GM12801 (cell line): ENCODE measurements around the gene KCNQ1.

Experiments used
- CTCF ChIP-seq: IDR thresholded peaks from one replicate; pipeline ENCODE4 v1.5.1; 2011; ENCODE audit warnings: control low read depth; ENCODE audit not compliant: insufficient read length; ENCODE audit errors: extremely low read depth

Gene KCNQ1

DNA sequence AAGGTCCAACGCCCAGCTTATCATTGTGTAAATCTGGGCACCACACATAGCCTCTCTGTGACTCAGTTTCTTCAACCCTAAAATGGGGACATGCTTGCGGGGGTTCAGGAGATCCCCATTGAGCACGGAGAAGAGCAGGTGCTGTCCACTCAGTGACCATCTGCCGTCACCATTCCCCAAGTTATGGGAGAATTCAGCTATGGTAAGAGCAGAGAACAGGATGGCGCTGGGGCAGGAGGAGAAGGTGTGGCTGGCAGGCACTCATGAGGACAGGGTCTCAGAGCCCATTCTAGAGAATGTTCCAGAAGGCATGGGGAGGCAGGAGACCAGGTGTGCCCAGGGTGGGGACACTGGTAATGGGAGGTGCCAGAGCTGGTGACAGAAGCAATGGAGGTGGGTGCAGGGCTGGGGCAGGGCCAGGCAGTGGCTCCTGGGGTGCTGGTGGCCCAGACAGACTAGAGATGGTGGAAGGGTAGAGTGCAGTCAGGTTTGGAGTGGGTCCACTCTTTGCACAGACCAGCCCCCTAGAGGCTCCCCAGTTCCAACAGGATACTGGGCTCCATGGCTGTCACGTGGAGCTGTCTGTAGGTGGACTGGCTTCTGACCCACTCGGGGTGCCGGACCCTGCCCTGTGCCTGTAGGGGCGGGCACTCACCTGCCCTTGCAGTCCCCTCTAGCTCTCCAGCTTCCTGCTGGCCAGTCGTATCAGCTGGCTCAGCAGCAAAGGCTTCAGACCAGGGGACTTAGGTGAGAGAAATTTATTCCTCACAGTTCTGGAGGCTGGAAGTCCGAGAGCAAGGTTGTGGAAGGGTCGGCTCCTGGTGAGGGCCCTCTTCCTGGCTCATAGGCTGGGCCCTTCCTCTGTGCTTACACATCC lies 356.1 kb downstream of the KCNQ1 start:
- no peak for TF ChIP-seq CTCF

DNA sequence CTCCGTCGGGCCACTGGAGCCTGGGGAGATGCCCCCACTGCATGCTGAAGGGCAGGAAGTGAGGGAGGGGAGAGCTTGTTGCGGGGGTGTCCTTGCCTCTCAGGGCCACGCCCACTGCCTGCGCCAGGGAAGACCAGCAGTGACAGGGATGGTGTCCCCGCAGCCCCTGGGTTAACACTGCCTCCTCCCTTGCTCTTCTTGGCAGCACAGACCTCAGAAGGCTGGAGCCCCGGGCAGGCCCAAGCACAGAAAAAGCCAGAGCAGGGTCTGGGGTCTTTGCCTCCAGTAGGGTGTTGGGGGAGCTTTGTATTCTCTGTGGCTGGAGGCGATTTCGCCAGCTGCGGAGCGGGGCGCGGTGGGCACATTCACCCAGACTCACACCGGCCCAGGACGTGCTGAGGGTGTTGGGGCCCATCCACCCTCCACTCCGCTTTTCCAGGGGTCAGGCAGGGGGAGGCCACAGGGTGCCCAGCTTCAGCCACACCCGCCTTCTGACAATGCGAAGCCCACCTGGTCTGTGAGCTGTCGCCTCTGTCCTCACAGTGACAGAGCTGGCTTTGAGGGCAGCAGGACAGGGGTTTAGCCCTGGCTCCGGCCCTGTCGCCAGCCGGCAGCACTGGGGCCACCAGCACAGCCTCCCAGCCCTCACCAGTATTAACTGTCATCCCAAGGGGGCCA lies 357.0 kb downstream of the KCNQ1 start:
- TF ChIP-seq CTCF: no peak

DNA sequence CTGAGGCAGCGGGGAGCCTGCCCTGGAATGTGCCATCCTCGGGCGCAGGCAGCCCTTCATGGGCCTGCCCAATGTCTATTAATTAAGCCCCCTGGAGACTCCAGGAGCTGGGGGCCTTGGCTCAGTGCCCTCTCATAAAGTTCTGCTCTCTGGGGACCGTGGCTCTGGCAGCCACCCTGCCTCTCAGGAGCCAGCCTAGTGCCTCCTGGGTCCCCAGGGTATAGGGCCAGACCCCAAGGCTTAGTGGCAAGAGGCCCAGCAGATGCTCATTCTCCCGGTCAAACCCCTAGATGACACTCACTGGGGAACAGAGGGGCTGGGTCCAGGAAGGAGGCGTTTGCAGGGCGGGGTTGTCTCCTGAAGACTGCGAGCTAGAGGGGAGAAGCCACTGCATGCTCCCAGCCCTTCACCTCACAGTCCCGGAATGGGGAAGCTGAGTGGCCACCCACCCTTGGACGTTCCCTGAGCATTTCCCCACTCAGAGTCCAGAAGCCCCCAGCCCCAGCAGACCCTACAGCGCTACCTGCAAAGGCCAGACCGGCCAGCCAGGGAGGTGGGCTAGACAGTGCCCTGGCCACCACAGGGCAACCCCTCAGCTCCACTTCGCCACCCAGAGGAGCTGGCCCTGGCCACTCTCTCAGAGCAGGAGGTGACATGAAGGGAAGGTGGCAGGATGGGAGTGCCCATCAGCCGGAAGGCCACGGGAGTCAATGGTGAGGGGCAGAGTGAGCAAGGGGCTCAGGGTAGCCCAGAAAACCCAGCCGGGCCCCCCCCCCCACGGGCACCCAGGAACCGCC lies 357.8 kb downstream of the KCNQ1 start:
- TF ChIP-seq CTCF: no peak

GRCh38 chr11:2803186-2804091 lies 358.6 kb downstream of the KCNQ1 start:
- TF ChIP-seq CTCF: no peak

- no peak for TF ChIP-seq CTCF
Observed at GRCh38 chr11:2804189-2804588, 359.4 kb downstream of the KCNQ1 start.

DNA sequence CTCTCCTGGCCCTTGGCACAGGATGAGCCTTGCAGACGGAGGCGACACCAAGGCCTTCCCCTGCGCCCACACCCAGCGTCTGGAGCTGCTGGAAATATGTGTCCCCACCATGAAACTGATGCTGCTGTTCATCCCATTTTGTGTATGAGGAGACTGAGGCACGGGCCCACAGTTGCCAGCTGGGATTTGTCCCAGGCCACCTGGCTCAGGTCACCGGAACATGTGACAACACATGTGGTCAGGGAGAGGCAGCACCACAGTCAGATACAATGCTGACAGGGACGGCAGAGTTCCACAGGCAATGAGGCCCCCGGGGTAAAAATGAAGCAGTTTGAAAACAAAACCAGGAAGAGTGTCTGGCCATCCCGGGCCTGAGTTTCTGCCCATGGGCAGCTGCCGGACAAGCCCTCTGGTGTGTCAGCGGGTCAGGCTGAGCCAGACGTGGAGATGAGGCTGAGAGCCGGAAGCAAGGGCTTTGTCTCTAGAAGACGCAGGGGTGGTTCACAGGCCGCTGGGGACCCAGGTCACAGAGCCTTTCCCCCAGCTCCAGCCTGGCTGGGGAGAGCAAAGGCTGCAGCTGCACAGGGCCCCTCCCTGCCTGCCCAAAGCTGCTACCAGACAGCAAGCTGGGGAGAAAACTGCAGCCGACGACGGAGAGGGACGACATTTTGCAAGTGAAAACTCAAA lies 360.0 kb downstream of the KCNQ1 start:
- TF ChIP-seq CTCF: no peak
